ENCODE results near the gene CD44.

Gene CD44

GRCh38 chr11:35214792-35215193 is 75.8 kb downstream of the CD44 start:
- Histone ChIP-seq H3K27me3 (replicated peaks in 2 of 5; ENCODE audit: control insufficient read depth in 4 of 5, insufficient read depth in 5 of 5, low read length in 4 of 5) (no peaks in the 10 kb centered on the region), H3K36me3 (ENCODE audit: control insufficient read depth in 4 of 4, insufficient read depth in 4 of 4, low read length in 3 of 4) (peaks cover 25 to 74% (median 46%) of the 10 kb centered on the region in 4 experiments), H3K4me3 (ENCODE audit: control insufficient read depth in 1 of 7, extremely low read depth in 1 of 7, insufficient read depth in 4 of 7, low read depth in 2 of 7, low read length in 6 of 7) (no peak overlapping the region), H3K9me3 (ENCODE audit: control extremely low read depth in 1 of 5, control insufficient read depth in 4 of 5, insufficient read depth in 2 of 5, low read depth in 1 of 5, low read length in 4 of 5) (peaks cover 0 to 4% (median under 1%) of the 10 kb centered on the region in 5 experiments), H3K27ac (ENCODE audit: insufficient read depth in 1 of 2, low read depth in 1 of 2, low read length in 2 of 2, poor library complexity in 1 of 2, severe bottlenecking in 2 of 2) (no peak overlapping the region), H3K4me1 (ENCODE audit: control extremely low read depth in 1 of 4, control insufficient read depth in 4 of 4, insufficient read depth in 4 of 4, low read length in 3 of 4) (peaks cover 5 to 16% (median 7%) of the 10 kb centered on the region in 4 experiments)
- no peak for DNase-seq
- WGBS (ENCODE audit: insufficient coverage): 100% methylated on average over 1 of the region's 1 CpG
- POLR2A ChIA-PET: no interaction called here
- CTCF ChIA-PET: no interaction called here

DNA sequence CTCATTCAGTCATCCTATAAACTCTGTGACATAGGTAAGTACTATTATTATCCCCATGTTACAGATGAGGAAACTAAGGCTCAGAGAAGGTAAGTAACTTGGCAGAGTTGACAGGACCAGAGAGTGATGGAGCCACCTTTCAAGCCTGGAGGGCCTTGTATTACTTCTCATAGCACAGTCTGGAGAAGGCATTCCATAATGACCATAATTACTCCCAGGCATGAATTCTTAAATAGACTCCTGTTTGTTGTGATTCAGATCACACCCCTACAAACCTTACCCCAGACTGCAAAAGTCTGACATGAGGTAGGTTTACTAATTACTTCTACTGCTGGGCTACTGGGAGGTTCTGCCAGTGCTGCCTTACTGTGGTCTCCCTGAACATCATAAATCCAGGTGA is 77.0 kb downstream of the CD44 start:
- no peaks in the 10 kb centered on the region for H3K9me3 ChIP-seq (ENCODE audit: control extremely low read depth in 1 of 5, control insufficient read depth in 4 of 5, insufficient read depth in 2 of 5, low read depth in 1 of 5, low read length in 4 of 5)
- H3K36me3 ChIP-seq (ENCODE audit: control insufficient read depth in 4 of 4, insufficient read depth in 4 of 4, low read length in 3 of 4): peaks cover 30 to 74% (median 50%) of the 10 kb centered on the region in 4 experiments
- H3K4me3 ChIP-seq (ENCODE audit: control insufficient read depth in 1 of 7, extremely low read depth in 1 of 7, insufficient read depth in 4 of 7, low read depth in 2 of 7, low read length in 6 of 7): no peak overlapping the region
- no peak overlapping the region for H3K27ac ChIP-seq (ENCODE audit: insufficient read depth in 1 of 2, low read depth in 1 of 2, low read length in 2 of 2, poor library complexity in 1 of 2, severe bottlenecking in 2 of 2)
- no peak for DNase-seq
- CTCF ChIA-PET: no interaction called here
- POLR2A ChIA-PET: no interaction called here
- peaks cover 5 to 16% (median 7%) of the 10 kb centered on the region in 4 experiments for H3K4me1 ChIP-seq (ENCODE audit: control extremely low read depth in 1 of 4, control insufficient read depth in 4 of 4, insufficient read depth in 4 of 4, low read length in 3 of 4)
- no peaks in the 10 kb centered on the region for H3K27me3 ChIP-seq (replicated peaks in 2 of 5; ENCODE audit: control insufficient read depth in 4 of 5, insufficient read depth in 5 of 5, low read length in 4 of 5)

- H3K4me1 ChIP-seq (ENCODE audit: control extremely low read depth in 1 of 4, control insufficient read depth in 4 of 4, insufficient read depth in 4 of 4, low read length in 3 of 4): peaks cover 2 to 6% (median 5%) of the 10 kb centered on the region in 4 experiments
These were observed 78.1 kb downstream of the CD44 start for GRCh38 chr11:35216962-35217678.

GRCh38 chr11:35218956-35219355 is 80.0 kb downstream of the CD44 start:
- no peak for DNase-seq
- ChIA-PET CTCF (interaction anchor here (1.0 to 1.2 kb wide), 3 partner anchors 14 to 86 kb away, joined by 3 to 4 read pairs (median 3); no protein-coding TSS in a partner anchor), POLR2A (interaction anchor here (0.6 kb wide), 1 partner anchor 895 kb away, joined by 3 read pairs; no protein-coding TSS in a partner anchor)
- Histone ChIP-seq H3K36me3 (ENCODE audit: control insufficient read depth in 4 of 4, insufficient read depth in 4 of 4, low read length in 3 of 4) (peaks cover 51 to 95% (median 74%) of the 10 kb centered on the region in 4 experiments), H3K27me3 (replicated peaks in 2 of 5; ENCODE audit: control insufficient read depth in 4 of 5, insufficient read depth in 5 of 5, low read length in 4 of 5) (no peaks in the 10 kb centered on the region), H3K4me1 (ENCODE audit: control extremely low read depth in 1 of 4, control insufficient read depth in 4 of 4, insufficient read depth in 4 of 4, low read length in 3 of 4) (no peaks in the 10 kb centered on the region), H3K9me3 (ENCODE audit: control extremely low read depth in 1 of 5, control insufficient read depth in 4 of 5, insufficient read depth in 2 of 5, low read depth in 1 of 5, low read length in 4 of 5) (no peaks in the 10 kb centered on the region), H3K4me3 (ENCODE audit: control insufficient read depth in 1 of 7, extremely low read depth in 1 of 7, insufficient read depth in 4 of 7, low read depth in 2 of 7, low read length in 6 of 7) (no peak overlapping the region), H3K27ac (ENCODE audit: insufficient read depth in 1 of 2, low read depth in 1 of 2, low read length in 2 of 2, poor library complexity in 1 of 2, severe bottlenecking in 2 of 2) (no peak overlapping the region)
- WGBS (ENCODE audit: insufficient coverage): no CpG with 5 or more reads among the region's 1 CpG

More at GRCh38 chr11:35216962-35217678, 78.1 kb downstream of the CD44 start:
- Histone ChIP-seq H3K4me3 (ENCODE audit: control insufficient read depth in 1 of 7, extremely low read depth in 1 of 7, insufficient read depth in 4 of 7, low read depth in 2 of 7, low read length in 6 of 7) (no peak overlapping the region), H3K27ac (ENCODE audit: insufficient read depth in 1 of 2, low read depth in 1 of 2, low read length in 2 of 2, poor library complexity in 1 of 2, severe bottlenecking in 2 of 2) (no peak overlapping the region), H3K9me3 (ENCODE audit: control extremely low read depth in 1 of 5, control insufficient read depth in 4 of 5, insufficient read depth in 2 of 5, low read depth in 1 of 5, low read length in 4 of 5) (no peaks in the 10 kb centered on the region), H3K27me3 (replicated peaks in 2 of 5; ENCODE audit: control insufficient read depth in 4 of 5, insufficient read depth in 5 of 5, low read length in 4 of 5) (no peaks in the 10 kb centered on the region), H3K36me3 (ENCODE audit: control insufficient read depth in 4 of 4, insufficient read depth in 4 of 4, low read length in 3 of 4) (peaks cover 42 to 82% (median 59%) of the 10 kb centered on the region in 4 experiments)
- ChIA-PET CTCF (interaction anchor here (0.7 kb wide), 1 partner anchor 159 kb away, joined by 3 read pairs; no protein-coding TSS in a partner anchor), POLR2A (no interaction called here)
- DNase-seq: no peak
- WGBS (ENCODE audit: insufficient coverage): 92% methylated on average over 2 of the region's 3 CpGs

- Histone ChIP-seq H3K4me3 (ENCODE audit: control insufficient read depth in 1 of 7, extremely low read depth in 1 of 7, insufficient read depth in 4 of 7, low read depth in 2 of 7, low read length in 6 of 7) (no peak overlapping the region), H3K9me3 (ENCODE audit: control extremely low read depth in 1 of 5, control insufficient read depth in 4 of 5, insufficient read depth in 2 of 5, low read depth in 1 of 5, low read length in 4 of 5) (no peaks in the 10 kb centered on the region), H3K27me3 (replicated peaks in 2 of 5; ENCODE audit: control insufficient read depth in 4 of 5, insufficient read depth in 5 of 5, low read length in 4 of 5) (no peaks in the 10 kb centered on the region), H3K36me3 (ENCODE audit: control insufficient read depth in 4 of 4, insufficient read depth in 4 of 4, low read length in 3 of 4) (peaks cover 45 to 97% (median 68%) of the 10 kb centered on the region in 4 experiments), H3K27ac (ENCODE audit: insufficient read depth in 1 of 2, low read depth in 1 of 2, low read length in 2 of 2, poor library complexity in 1 of 2, severe bottlenecking in 2 of 2) (no peak overlapping the region), H3K4me1 (ENCODE audit: control extremely low read depth in 1 of 4, control insufficient read depth in 4 of 4, insufficient read depth in 4 of 4, low read length in 3 of 4) (peaks cover 0 to 7% (median 0%) of the 10 kb centered on the region in 4 experiments)
- POLR2A ChIA-PET: no interaction called here
- WGBS (ENCODE audit: insufficient coverage): 93% methylated on average over 8 of the region's 9 CpGs
- DNase-seq: no peak
- CTCF ChIA-PET: interaction anchor here (0.9 to 1.2 kb wide), 2 partner anchors 14 to 23 kb away, joined by 3 read pairs; no protein-coding TSS in a partner anchor
These were observed 84.4 kb downstream of the CD44 start for GRCh38 chr11:35223371-35223796.

- H3K27ac ChIP-seq (ENCODE audit: insufficient read depth in 1 of 2, low read depth in 1 of 2, low read length in 2 of 2, poor library complexity in 1 of 2, severe bottlenecking in 2 of 2): no peak overlapping the region
- no peaks in the 10 kb centered on the region for H3K9me3 ChIP-seq (ENCODE audit: control extremely low read depth in 1 of 5, control insufficient read depth in 4 of 5, insufficient read depth in 2 of 5, low read depth in 1 of 5, low read length in 4 of 5)
- WGBS (ENCODE audit: insufficient coverage): no CpG with 5 or more reads among the region's 1 CpG
- ChIA-PET CTCF (interaction anchor here (1.2 to 1.6 kb wide), 2 partner anchors 14 to 297 kb away, joined by 3 to 4 read pairs; no protein-coding TSS in a partner anchor), POLR2A (no interaction called here)
- no peaks in the 10 kb centered on the region for H3K27me3 ChIP-seq (replicated peaks in 2 of 5; ENCODE audit: control insufficient read depth in 4 of 5, insufficient read depth in 5 of 5, low read length in 4 of 5)
- no peak for DNase-seq
- H3K4me3 ChIP-seq (ENCODE audit: control insufficient read depth in 1 of 7, extremely low read depth in 1 of 7, insufficient read depth in 4 of 7, low read depth in 2 of 7, low read length in 6 of 7): no peak overlapping the region
- H3K4me1 ChIP-seq (ENCODE audit: control extremely low read depth in 1 of 4, control insufficient read depth in 4 of 4, insufficient read depth in 4 of 4, low read length in 3 of 4): peaks cover 0 to 7% (median 0%) of the 10 kb centered on the region in 4 experiments
- peaks cover 46 to 97% (median 67%) of the 10 kb centered on the region in 4 experiments for H3K36me3 ChIP-seq (ENCODE audit: control insufficient read depth in 4 of 4, insufficient read depth in 4 of 4, low read length in 3 of 4)
These were observed 85.0 kb downstream of the CD44 start for GRCh38 chr11:35223991-35224390.

DNA sequence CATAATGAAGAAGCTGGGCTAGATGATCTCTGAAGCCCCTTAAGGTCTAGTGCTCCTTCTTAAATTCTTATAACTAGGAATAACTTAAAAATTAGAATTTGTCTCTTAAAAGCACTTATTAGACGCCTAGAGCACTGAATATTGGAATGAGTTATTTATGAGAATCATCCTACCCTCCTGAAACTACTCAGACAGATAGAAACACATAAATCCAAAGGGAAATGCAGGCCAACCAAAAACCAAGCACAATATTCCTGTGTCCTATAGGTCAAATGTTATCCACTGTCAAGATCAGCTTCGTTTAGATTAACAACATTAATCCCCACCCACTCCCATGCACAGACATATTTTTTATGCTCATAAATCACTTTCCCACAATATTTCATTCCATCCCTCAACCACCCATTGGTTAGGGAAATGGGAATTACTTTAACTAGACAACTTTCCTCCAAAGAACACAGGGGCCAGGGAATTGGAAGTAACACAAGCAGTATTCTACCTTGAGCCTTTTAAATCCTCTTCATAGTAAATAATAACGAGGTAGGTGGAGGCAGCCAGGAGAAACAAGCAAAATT is 87.1 kb downstream of the CD44 start:
- POLR2A ChIA-PET: interaction anchor here (0.6 kb wide), 1 partner anchor 779 kb away, joined by 3 read pairs; no protein-coding TSS in a partner anchor
- 63% methylated on average over 1 of the region's 3 CpGs for WGBS (ENCODE audit: insufficient coverage)

More for the DNA sequence above, 87.1 kb downstream of the CD44 start:
- Histone ChIP-seq H3K27ac (ENCODE audit: insufficient read depth in 1 of 2, low read depth in 1 of 2, low read length in 2 of 2, poor library complexity in 1 of 2, severe bottlenecking in 2 of 2) (no peak overlapping the region), H3K4me1 (ENCODE audit: control extremely low read depth in 1 of 4, control insufficient read depth in 4 of 4, insufficient read depth in 4 of 4, low read length in 3 of 4) (peaks cover 0 to 7% (median 0%) of the 10 kb centered on the region in 4 experiments), H3K36me3 (ENCODE audit: control insufficient read depth in 4 of 4, insufficient read depth in 4 of 4, low read length in 3 of 4) (peaks cover 41 to 97% (median 66%) of the 10 kb centered on the region in 4 experiments), H3K27me3 (replicated peaks in 2 of 5; ENCODE audit: control insufficient read depth in 4 of 5, insufficient read depth in 5 of 5, low read length in 4 of 5) (no peaks in the 10 kb centered on the region), H3K9me3 (ENCODE audit: control extremely low read depth in 1 of 5, control insufficient read depth in 4 of 5, insufficient read depth in 2 of 5, low read depth in 1 of 5, low read length in 4 of 5) (peaks cover 0 to 4% (median 0%) of the 10 kb centered on the region in 5 experiments), H3K4me3 (ENCODE audit: control insufficient read depth in 1 of 7, extremely low read depth in 1 of 7, insufficient read depth in 4 of 7, low read depth in 2 of 7, low read length in 6 of 7) (no peak overlapping the region)
- CTCF ChIA-PET: interaction anchor here (1.1 to 1.6 kb wide), 2 partner anchors 79 to 166 kb away, joined by 4 to 6 read pairs; no protein-coding TSS in a partner anchor
- no peak for DNase-seq
